GM23338 (cell line): ENCODE measurements around the gene SAMD4A. TPM values are rescaled to one million over a fixed set of nuclear protein-coding genes. Genes with fewer than 3 reads are reported as not detected.

Source experiments
- ATAC-seq: fragments of 200-7000 bp; cut with Tn5 transposase; 3 replicates; pipeline ENCODE4 v1.9.1; 2020
- DNase-seq: peaks from one replicate; pipeline ENCODE4 v3.0.0-alpha.2; 2015; ENCODE audit warnings: low spot score
- H2AFZ ChIP-seq: fragments of 200-600 bp; sonication (generic); 2 replicates; pipeline ENCODE4 v1.8.0; 2016; ENCODE audit warnings: antibody characterized with exemption, mild to moderate bottlenecking, moderate library complexity
- H3F3A ChIP-seq: fragments of 200-600 bp; sonication (generic); replicated peaks from 2 replicates; pipeline ENCODE4 v1.8.0; 2017; ENCODE audit warnings: antibody characterized with exemption, mixed run types, low read depth
- H3K27ac ChIP-seq: fragments of 200-600 bp; sonication (generic); 2 replicates; pipeline ENCODE4 v1.6.1; 2016; ENCODE audit warnings: low read depth
- H3K27me3 ChIP-seq: fragments of 200-600 bp; sonication (generic); 2 replicates; pipeline ENCODE4 v1.8.0; 2016; ENCODE audit warnings: mild to moderate bottlenecking, mixed run types, moderate library complexity; ENCODE audit not compliant: insufficient read depth
- H3K36me3 ChIP-seq: fragments of 200-600 bp; sonication (generic); 2 replicates; pipeline ENCODE4 v1.8.0; 2016; ENCODE audit warnings: mild to moderate bottlenecking; ENCODE audit not compliant: insufficient read depth
- H3K4me1 ChIP-seq: fragments of 200-600 bp; sonication (generic); 2 replicates; pipeline ENCODE4 v1.8.0; 2016; ENCODE audit warnings: mild to moderate bottlenecking, moderate library complexity; ENCODE audit not compliant: insufficient read depth
- H3K4me2 ChIP-seq: fragments of 200-600 bp; sonication (generic); 2 replicates; pipeline ENCODE4 v1.7.1; 2017; ENCODE audit warnings: mixed run types
- H3K4me3 ChIP-seq: fragments of 200-600 bp; sonication (generic); 2 replicates; pipeline ENCODE4 v1.6.1; 2016; ENCODE audit warnings: mixed run types
- H3K79me2 ChIP-seq: fragments of 200-600 bp; sonication (generic); replicated peaks from 2 replicates; pipeline ENCODE4 v1.8.0; 2017; ENCODE audit warnings: mild to moderate bottlenecking; ENCODE audit not compliant: insufficient read depth
- H3K9me2 ChIP-seq: fragments of 200-600 bp; sonication (generic); 2 replicates; pipeline ENCODE4 v1.8.0; 2017; ENCODE audit not compliant: insufficient read depth
- H4K20me1 ChIP-seq: fragments of 200-600 bp; sonication (generic); replicated peaks from 2 replicates; pipeline ENCODE4 v1.8.0; 2017; ENCODE audit warnings: mild to moderate bottlenecking; ENCODE audit not compliant: insufficient read depth
- H3K27ac Mint-ChIP-seq: 2 replicates; pipeline ENCODE4 v1.8.0; 2020; ENCODE audit warnings: inconsistent platforms, mild to moderate bottlenecking, moderate library complexity, mixed read lengths
- H3K27me3 Mint-ChIP-seq: 3 replicates; pipeline ENCODE4 v1.8.0; 2022; ENCODE audit warnings: low read depth, mild to moderate bottlenecking, moderate library complexity, mixed read lengths, inconsistent platforms; ENCODE audit not compliant: insufficient read depth, poor library complexity
- H3K36me3 Mint-ChIP-seq: 3 replicates; pipeline ENCODE4 v1.8.0; 2021; ENCODE audit warnings: low read depth, mild to moderate bottlenecking, inconsistent platforms, moderate library complexity, mixed read lengths
- H3K4me1 Mint-ChIP-seq: 3 replicates; pipeline ENCODE4 v1.8.0; 2020; ENCODE audit warnings: mild to moderate bottlenecking, inconsistent platforms, mixed read lengths
- H3K4me3 Mint-ChIP-seq: 3 replicates; pipeline ENCODE4 v1.8.0; 2021; ENCODE audit warnings: moderate library complexity, mild to moderate bottlenecking, inconsistent platforms, mixed read lengths
- H3K9me3 Mint-ChIP-seq: 3 replicates; pipeline ENCODE4 v1.8.0; 2020; ENCODE audit warnings: moderate library complexity, mild to moderate bottlenecking, inconsistent platforms, mixed read lengths
- CREB1 ChIP-seq: fragments of 250-450 bp; sonication (Bioruptor Pico); IDR thresholded peaks from 2 replicates; pipeline ENCODE4 v1.5.0; 2020; ENCODE audit warnings: low read depth, mild to moderate bottlenecking, moderate library complexity
- CTCF ChIP-seq, 2 experiments: fragments of 200-600 bp in 1 of 2; sonication (generic) in 1 of 2; conservative IDR thresholded peaks; 2 replicates each; pipeline versions ENCODE4 v1.5.1 to v1.6.1; 2016 to 2017; ENCODE audit warnings: antibody characterized with exemption in 2 of 2, low read depth in 2 of 2, mild to moderate bottlenecking in 2 of 2, moderate library complexity in 1 of 2
- ETS1 ChIP-seq: IDR thresholded peaks from 2 replicates; pipeline ENCODE4 v1.6.1; 2016; ENCODE audit warnings: antibody characterized with exemption
- EZH2 ChIP-seq: fragments of 200-600 bp; sonication (generic); IDR thresholded peaks from one replicate; pipeline ENCODE4 v1.8.0; 2017; ENCODE audit warnings: antibody characterized with exemption, mild to moderate bottlenecking, low read depth; ENCODE audit not compliant: unreplicated experiment
- EZH2phosphoT487 ChIP-seq: fragments of 200-600 bp; sonication (generic); IDR thresholded peaks from one replicate; pipeline ENCODE4 v1.8.1; 2018; ENCODE audit warnings: antibody characterized with exemption; ENCODE audit not compliant: unreplicated experiment
- JUNB ChIP-seq: IDR thresholded peaks from one replicate; pipeline ENCODE4 v1.6.1; 2016; ENCODE audit warnings: antibody characterized with exemption; ENCODE audit not compliant: unreplicated experiment
- NANOG ChIP-seq: IDR thresholded peaks from 2 replicates; pipeline ENCODE4 v1.6.1; 2016; ENCODE audit warnings: antibody characterized with exemption, borderline replicate concordance
- POLR2AphosphoS5 ChIP-seq: IDR thresholded peaks from 2 replicates; pipeline ENCODE4 v1.6.1; 2016; ENCODE audit warnings: antibody characterized with exemption, low read depth
- REST ChIP-seq: IDR thresholded peaks from one replicate; pipeline ENCODE4 v1.6.1; 2018; ENCODE audit warnings: antibody characterized with exemption; ENCODE audit not compliant: unreplicated experiment
- ZNF114 ChIP-seq: fragments of 250-450 bp; sonication (Bioruptor Pico); IDR thresholded peaks from 2 replicates; pipeline ENCODE4 v1.5.0; 2020; ENCODE audit warnings: mild to moderate bottlenecking, moderate library complexity
- ZNF331 ChIP-seq: fragments of 250-450 bp; sonication (Bioruptor Pico); IDR thresholded peaks from 2 replicates; pipeline ENCODE4 v1.5.0; 2020; ENCODE audit warnings: low read depth, mild to moderate bottlenecking, moderate library complexity
- polyA plus RNA-seq: library from polyadenylated mRNA; unstranded; fragments of >200 nt; fragmentation: Nextera tagmentation; extraction: Ambion mirVana; gene quantifications from 2 replicates; pipeline ENCODE4 v1.2.1, GENCODE V29; 2016
- total RNA-seq: library from RNA; depleted of rRNA; stranded (reverse); fragments of >200 nt; shearing (Covaris generic); gene quantifications from 2 replicates; pipeline ENCODE4 v1.2.3, GENCODE V29; 2014
- TF ChIP-seq, protein P1 (sequence below): fragments of 250-450 bp; sonication (Bioruptor Pico); IDR thresholded peaks from 2 replicates; pipeline ENCODE4 v1.5.0; 2020; ENCODE audit warnings: mild to moderate bottlenecking, moderate library complexity

The SAMD4A gene
- total and polyA plus RNA-seq, 2 experiments from 2014 or later = 1.6 to 6.9 TPM

DNA sequence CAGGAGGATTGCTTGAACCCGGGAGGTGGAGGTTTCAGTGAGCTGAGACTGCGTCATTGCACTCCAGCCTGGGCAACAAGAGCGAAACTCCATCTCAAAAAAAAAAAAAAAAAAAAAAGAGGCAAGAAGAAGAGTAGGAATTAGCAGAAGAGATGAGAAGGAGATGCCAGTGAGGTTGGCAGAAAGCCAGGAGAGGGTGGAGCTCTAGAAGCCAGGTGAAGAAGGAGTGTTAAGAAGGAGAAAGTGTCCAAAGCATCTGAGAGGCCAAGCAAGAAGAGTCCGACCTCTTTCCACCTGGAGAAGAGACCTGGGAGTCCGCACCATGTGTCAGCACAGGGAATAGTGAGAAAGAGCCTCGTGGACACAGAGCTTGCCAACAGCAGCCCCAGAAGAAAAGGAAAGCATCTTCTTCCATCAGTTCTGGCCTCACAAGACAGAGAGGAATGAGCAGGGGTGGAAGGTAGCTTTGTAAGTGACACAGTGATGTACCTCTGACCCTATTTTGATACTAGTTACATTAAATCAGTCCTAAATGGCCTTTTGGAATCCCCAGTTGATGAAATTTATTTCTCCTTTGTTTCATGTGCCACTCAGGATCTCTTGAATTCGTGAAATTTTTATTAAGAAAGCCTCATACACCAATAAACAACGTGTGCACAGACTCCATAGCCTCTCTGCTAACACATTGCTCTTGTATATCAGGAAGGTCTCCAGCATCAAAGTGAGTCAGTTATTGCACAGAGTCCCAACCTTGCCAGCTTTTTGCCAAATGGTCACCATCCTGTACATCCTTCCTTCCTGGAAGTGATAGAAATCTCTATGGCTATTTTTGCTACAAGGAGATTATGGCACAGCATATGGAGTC lies 70.6 kb downstream of the SAMD4A start:
- Histone ChIP-seq H3K4me1 (peaks cover 6% of the 10 kb centered on the region; the same call in 1 of the 2 replicates), H3F3A (no peaks in the 10 kb centered on the region), H3K27me3 (no peaks in the 10 kb centered on the region), H2AFZ (no peak overlapping the region), H3K36me3 (no peaks in the 10 kb centered on the region), H3K4me2 (no peak overlapping the region), H3K4me3 (no peak overlapping the region), H3K27ac (no peak overlapping the region), H3K79me2 (no peaks in the 10 kb centered on the region), H4K20me1 (no peaks in the 10 kb centered on the region), H3K9me2 (no peaks in the 10 kb centered on the region)
- ATAC-seq (no peak), DNase-seq (no peak)
- no peak overlapping the region for H3K27ac Mint-ChIP-seq
- peaks cover 3% of the 10 kb centered on the region for H3K27me3 Mint-ChIP-seq
- TF ChIP-seq CTCF (conservative IDR thresholded peaks at IDR 0.05; ENCODE audit: low read depth in 2 of 2) (no peak), ZNF114 (CRISPR knock-in tag) (no peak), ETS1 (no peak), NANOG (no peak), JUNB (no peak), ZNF331 (CRISPR knock-in tag) (no peak), REST (no peak), EZH2 (no peak), CREB1 (CRISPR knock-in tag) (no peak), EZH2phosphoT487 (no peak), POLR2AphosphoS5 (no peak)
- TF ChIP-seq, protein P1, sequence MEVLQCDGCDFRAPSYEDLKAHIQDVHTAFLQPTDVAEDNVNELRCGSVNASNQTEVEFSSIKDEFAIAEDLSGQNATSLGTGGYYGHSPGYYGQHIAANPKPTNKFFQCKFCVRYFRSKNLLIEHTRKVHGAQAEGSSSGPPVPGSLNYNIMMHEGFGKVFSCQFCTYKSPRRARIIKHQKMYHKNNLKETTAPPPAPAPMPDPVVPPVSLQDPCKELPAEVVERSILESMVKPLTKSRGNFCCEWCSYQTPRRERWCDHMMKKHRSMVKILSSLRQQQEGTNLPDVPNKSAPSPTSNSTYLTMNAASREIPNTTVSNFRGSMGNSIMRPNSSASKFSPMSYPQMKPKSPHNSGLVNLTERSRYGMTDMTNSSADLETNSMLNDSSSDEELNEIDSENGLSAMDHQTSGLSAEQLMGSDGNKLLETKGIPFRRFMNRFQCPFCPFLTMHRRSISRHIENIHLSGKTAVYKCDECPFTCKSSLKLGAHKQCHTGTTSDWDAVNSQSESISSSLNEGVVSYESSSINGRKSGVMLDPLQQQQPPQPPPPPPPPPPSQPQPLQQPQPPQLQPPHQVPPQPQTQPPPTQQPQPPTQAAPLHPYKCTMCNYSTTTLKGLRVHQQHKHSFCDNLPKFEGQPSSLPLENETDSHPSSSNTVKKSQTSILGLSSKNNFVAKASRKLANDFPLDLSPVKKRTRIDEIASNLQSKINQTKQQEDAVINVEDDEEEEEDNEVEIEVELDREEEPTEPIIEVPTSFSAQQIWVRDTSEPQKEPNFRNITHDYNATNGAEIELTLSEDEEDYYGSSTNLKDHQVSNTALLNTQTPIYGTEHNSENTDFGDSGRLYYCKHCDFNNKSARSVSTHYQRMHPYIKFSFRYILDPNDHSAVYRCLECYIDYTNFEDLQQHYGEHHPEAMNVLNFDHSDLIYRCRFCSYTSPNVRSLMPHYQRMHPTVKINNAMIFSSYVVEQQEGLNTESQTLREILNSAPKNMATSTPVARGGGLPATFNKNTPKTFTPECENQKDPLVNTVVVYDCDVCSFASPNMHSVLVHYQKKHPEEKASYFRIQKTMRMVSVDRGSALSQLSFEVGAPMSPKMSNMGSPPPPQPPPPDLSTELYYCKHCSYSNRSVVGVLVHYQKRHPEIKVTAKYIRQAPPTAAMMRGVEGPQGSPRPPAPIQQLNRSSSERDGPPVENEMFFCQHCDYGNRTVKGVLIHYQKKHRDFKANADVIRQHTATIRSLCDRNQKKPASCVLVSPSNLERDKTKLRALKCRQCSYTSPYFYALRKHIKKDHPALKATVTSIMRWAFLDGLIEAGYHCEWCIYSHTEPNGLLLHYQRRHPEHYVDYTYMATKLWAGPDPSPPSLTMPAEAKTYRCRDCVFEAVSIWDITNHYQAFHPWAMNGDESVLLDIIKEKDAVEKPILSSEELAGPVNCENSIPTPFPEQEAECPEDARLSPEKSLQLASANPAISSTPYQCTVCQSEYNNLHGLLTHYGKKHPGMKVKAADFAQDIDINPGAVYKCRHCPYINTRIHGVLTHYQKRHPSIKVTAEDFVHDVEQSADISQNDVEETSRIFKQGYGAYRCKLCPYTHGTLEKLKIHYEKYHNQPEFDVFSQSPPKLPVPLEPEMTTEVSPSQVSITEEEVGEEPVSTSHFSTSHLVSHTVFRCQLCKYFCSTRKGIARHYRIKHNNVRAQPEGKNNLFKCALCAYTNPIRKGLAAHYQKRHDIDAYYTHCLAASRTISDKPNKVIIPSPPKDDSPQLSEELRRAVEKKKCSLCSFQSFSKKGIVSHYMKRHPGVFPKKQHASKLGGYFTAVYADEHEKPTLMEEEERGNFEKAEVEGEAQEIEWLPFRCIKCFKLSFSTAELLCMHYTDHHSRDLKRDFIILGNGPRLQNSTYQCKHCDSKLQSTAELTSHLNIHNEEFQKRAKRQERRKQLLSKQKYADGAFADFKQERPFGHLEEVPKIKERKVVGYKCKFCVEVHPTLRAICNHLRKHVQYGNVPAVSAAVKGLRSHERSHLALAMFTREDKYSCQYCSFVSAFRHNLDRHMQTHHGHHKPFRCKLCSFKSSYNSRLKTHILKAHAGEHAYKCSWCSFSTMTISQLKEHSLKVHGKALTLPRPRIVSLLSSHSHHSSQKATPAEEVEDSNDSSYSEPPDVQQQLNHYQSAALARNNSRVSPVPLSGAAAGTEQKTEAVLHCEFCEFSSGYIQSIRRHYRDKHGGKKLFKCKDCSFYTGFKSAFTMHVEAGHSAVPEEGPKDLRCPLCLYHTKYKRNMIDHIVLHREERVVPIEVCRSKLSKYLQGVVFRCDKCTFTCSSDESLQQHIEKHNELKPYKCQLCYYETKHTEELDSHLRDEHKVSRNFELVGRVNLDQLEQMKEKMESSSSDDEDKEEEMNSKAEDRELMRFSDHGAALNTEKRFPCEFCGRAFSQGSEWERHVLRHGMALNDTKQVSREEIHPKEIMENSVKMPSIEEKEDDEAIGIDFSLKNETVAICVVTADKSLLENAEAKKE (CRISPR knock-in tag) = no peak
- H3K4me3 Mint-ChIP-seq = no peak overlapping the region
- H3K36me3 Mint-ChIP-seq = no peaks in the 10 kb centered on the region
- peaks cover 27% of the 10 kb centered on the region for H3K4me1 Mint-ChIP-seq
- H3K9me3 Mint-ChIP-seq = peaks cover under 1% of the 10 kb centered on the region; the same call in 1 of the 3 replicates
